GM21717 (cell line): Measurements from ENCODE around the gene MAN1C1.

ENCODE experiments used
- ATAC-seq: cut with Tn5 transposase; IDR thresholded peaks from one replicate; pipeline ENCODE4 v1.9.1; 2021; ENCODE audit warnings: mild to moderate bottlenecking, moderate library complexity; ENCODE audit not compliant: unreplicated experiment

Gene MAN1C1

GRCh38 chr1:25797939-25798338 lies 181.3 kb downstream of the MAN1C1 start:
- no peak for ATAC-seq

- no peak for ATAC-seq
Observed at GRCh38 chr1:25798666-25799351, 182.2 kb downstream of the MAN1C1 start.

- ATAC-seq: no peak
Observed at GRCh38 chr1:25799352-25799934, 182.9 kb downstream of the MAN1C1 start.

GRCh38 chr1:25799935-25800702 lies 183.5 kb downstream of the MAN1C1 start, which contains the start of gene SELENON:
Gene SELENON, plus strand, starts transcription at chr1:25800193. Its CDS starts 38 bp downstream, at chr1:25800231.
- ATAC-seq: no peak

- ATAC-seq: no peak
Observed at GRCh38 chr1:25800703-25801377, 184.2 kb downstream of the MAN1C1 start.

- no peak for ATAC-seq
Observed at GRCh38 chr1:25802915-25803314, 186.3 kb downstream of the MAN1C1 start.

- no peak for ATAC-seq
Observed at GRCh38 chr1:25803368-25803767, 186.8 kb downstream of the MAN1C1 start.

- no peak for ATAC-seq
Observed at GRCh38 chr1:25804244-25804963, 187.8 kb downstream of the MAN1C1 start.

- no peak for ATAC-seq
Observed at GRCh38 chr1:25804964-25805862, 188.6 kb downstream of the MAN1C1 start.

- no peak for ATAC-seq
Observed at GRCh38 chr1:25805863-25806225, 189.3 kb downstream of the MAN1C1 start.

GRCh38 chr1:25806418-25806817 lies 189.8 kb downstream of the MAN1C1 start:
- ATAC-seq: no peak

- no peak for ATAC-seq
Observed at GRCh38 chr1:25807480-25808390, 191.1 kb downstream of the MAN1C1 start.

GRCh38 chr1:25808481-25809244 lies 192.1 kb downstream of the MAN1C1 start:
- no peak for ATAC-seq

- no peak for ATAC-seq
Observed at GRCh38 chr1:25809283-25809926, 192.8 kb downstream of the MAN1C1 start.

GRCh38 chr1:25809929-25810328 lies 193.3 kb downstream of the MAN1C1 start:
- no peak for ATAC-seq

- ATAC-seq: no peak
Observed at GRCh38 chr1:25810341-25811299, 194.0 kb downstream of the MAN1C1 start.
